ENCODE data around the gene NFATC2IP. TPM values are rescaled to one million over a fixed set of nuclear protein-coding genes. Genes with fewer than 3 reads are reported as not detected.

Gene NFATC2IP
- total and polyA plus RNA-seq, 10 of the 15 experiments (the other 5 are each of a cell fraction or from before 2014, with no cell fraction given), result 12.2 to 93.9 (median 46.9) TPM

- TF ChIP-seq RELA (IDR thresholded peaks at IDR 0.05; ENCODE audit: borderline replicate concordance, partially characterized antibody), result no peak
- TF ChIP-seq EZH2 (IDR thresholded peaks at IDR 0.05; ENCODE audit: borderline replicate concordance, control insufficient read depth, low read depth, low read length), result no peak
- TF ChIP-seq CHD2 (IDR thresholded peaks at IDR 0.05; ENCODE audit: borderline replicate concordance, low read depth, low read length), result no peak
- TF ChIP-seq ZBTB40 (IDR thresholded peaks at IDR 0.05; ENCODE audit: borderline replicate concordance), result no peak
These were observed 41.8 kb downstream of the NFATC2IP start (continued) for GRCh38 chr16:28992496-28992895.

- no peak for DNase-seq (ENCODE audit: low read depth, low spot score)
- Histone ChIP-seq H3K9ac (ENCODE audit: control insufficient read depth, insufficient read depth, low read length) (no peak overlapping the region), H3K4me1 (ENCODE audit: control insufficient read depth, insufficient read depth, low read length) (no peaks in the 10 kb centered on the region), H4K20me1 (ENCODE audit: control insufficient read depth, insufficient read depth) (no peaks in the 10 kb centered on the region), H3K36me3 (ENCODE audit: control insufficient read depth in 2 of 2, insufficient read depth in 2 of 2, low read length in 1 of 2) (no peaks in the 10 kb centered on the region), H3K79me2 (ENCODE audit: control insufficient read depth, insufficient read depth, low read length) (no peaks in the 10 kb centered on the region), H3K4me2 (ENCODE audit: control insufficient read depth, insufficient read depth) (no peak overlapping the region), H3K4me3 (no peak overlapping the region), H3K27me3 (replicated peaks in 1 of 2; ENCODE audit: control insufficient read depth in 2 of 2, insufficient read depth in 2 of 2, low read length in 1 of 2) (no peaks in the 10 kb centered on the region), H2AFZ (ENCODE audit: control insufficient read depth, low read depth, low read length) (no peak overlapping the region), H3K9me3 (replicated peaks; ENCODE audit: control insufficient read depth, insufficient read depth, low read length) (no peaks in the 10 kb centered on the region), H3K27ac (ENCODE audit: control insufficient read depth, insufficient read depth) (no peak overlapping the region)
- ChIA-PET RAD21 (ENCODE audit: unreplicated experiment) (no interaction called here), POLR2A (no interaction called here), SMC1A (ENCODE audit: uncharacterized antibody, unreplicated experiment) (no interaction called here), CTCF (interaction anchor here (0.6 kb wide), 1 partner anchor 664 kb away, joined by 3 read pairs; no protein-coding TSS in a partner anchor)
- TF ChIP-seq ETV6 (conservative IDR thresholded peaks at IDR 0.05 in 1 of 2, IDR thresholded peaks at IDR 0.05 in 1 of 2; ENCODE audit: borderline replicate concordance in 1 of 2, low read depth in 1 of 2), result no peak
- TF ChIP-seq BRCA1 (IDR thresholded peaks at IDR 0.05; ENCODE audit: low read depth, low read length), result no peak
- TF ChIP-seq ZBTB40 (IDR thresholded peaks at IDR 0.05; ENCODE audit: borderline replicate concordance), result no peak
- 60% methylated on average over 3 of the region's 3 CpGs for WGBS (ENCODE audit: insufficient coverage, insufficient replicate concordance, low lambda C conversion rate, missing lambda C conversion rate)
- BruUV-seq (replicated peaks), result no TSS peak
- no peak for ATAC-seq
- in situ Hi-C loops (cut with MboI), result no loop called here
- FAIRE-seq, result no peak
- intact Hi-C loops (cut with micrococcal nuclease; ENCODE audit: unreplicated experiment), result no loop called here
These were observed 48.1 kb downstream of the NFATC2IP start for GRCh38 chr16:28998837-28999236.
